ENCODE measurements around the gene ICA1.

ICA1 gene

GRCh38 chr7:8271960-8272359 is 10.0 kb upstream of the ICA1 start:
- no peak for TF ChIP-seq CTCF (IDR thresholded peaks at IDR 0.05; ENCODE audit: extremely low read depth, insufficient read depth, missing control alignments)
- in situ Hi-C loops (cut with MboI; ENCODE audit: low pct_unique_long_range_greater_than_20kb, low sequenced_read_pairs, unreplicated experiment) = no loop called here
- DNase-seq (ENCODE audit: low spot score) = no peak

- in situ Hi-C loops (cut with MboI; ENCODE audit: low pct_unique_long_range_greater_than_20kb, low sequenced_read_pairs, unreplicated experiment) = no loop called here
- DNase-seq (ENCODE audit: low spot score) = no peak
- TF ChIP-seq CTCF (IDR thresholded peaks at IDR 0.05; ENCODE audit: extremely low read depth, insufficient read depth, missing control alignments) = no peak
Measured at GRCh38 chr7:8263048-8263447, 1.1 kb upstream of the ICA1 start.

GRCh38 chr7:8260871-8261694 is 884 bp downstream of the ICA1 start:
- in situ Hi-C loops (cut with MboI; ENCODE audit: low pct_unique_long_range_greater_than_20kb, low sequenced_read_pairs, unreplicated experiment) = no loop called here
- peak; percentile 42 for DNase-seq (ENCODE audit: low spot score)
- TF ChIP-seq CTCF (IDR thresholded peaks at IDR 0.05; ENCODE audit: extremely low read depth, insufficient read depth, missing control alignments) = no peak

- TF ChIP-seq CTCF (IDR thresholded peaks at IDR 0.05; ENCODE audit: extremely low read depth, insufficient read depth, missing control alignments) = no peak
- DNase-seq (ENCODE audit: low spot score) = no peak
- in situ Hi-C loops (cut with MboI; ENCODE audit: low pct_unique_long_range_greater_than_20kb, low sequenced_read_pairs, unreplicated experiment) = no loop called here
Measured at GRCh38 chr7:8259586-8260222, 2.3 kb downstream of the ICA1 start.

- in situ Hi-C loops (cut with MboI; ENCODE audit: low pct_unique_long_range_greater_than_20kb, low sequenced_read_pairs, unreplicated experiment) = no loop called here
- TF ChIP-seq CTCF (IDR thresholded peaks at IDR 0.05; ENCODE audit: extremely low read depth, insufficient read depth, missing control alignments) = no peak
- DNase-seq (ENCODE audit: low spot score) = no peak
Measured at GRCh38 chr7:8258734-8259133, 3.2 kb downstream of the ICA1 start.

- in situ Hi-C loops (cut with MboI; ENCODE audit: low pct_unique_long_range_greater_than_20kb, low sequenced_read_pairs, unreplicated experiment) = no loop called here
- no peak for TF ChIP-seq CTCF (IDR thresholded peaks at IDR 0.05; ENCODE audit: extremely low read depth, insufficient read depth, missing control alignments)
- DNase-seq (ENCODE audit: low spot score) = no peak
Measured at GRCh38 chr7:8258166-8258565, 3.8 kb downstream of the ICA1 start.
